GM18909 (cell line): ENCODE data around the gene FAAP100.

Source experiments
- ATAC-seq: cut with Tn5 transposase; IDR thresholded peaks from one replicate; pipeline ENCODE4 v1.9.1; 2021; ENCODE audit warnings: mild to moderate bottlenecking; ENCODE audit not compliant: unreplicated experiment, poor library complexity

Gene FAAP100

GRCh38 chr17:81492706-81493105 lies 59.4 kb downstream of the FAAP100 start:
- ATAC-seq = no peak

DNA sequence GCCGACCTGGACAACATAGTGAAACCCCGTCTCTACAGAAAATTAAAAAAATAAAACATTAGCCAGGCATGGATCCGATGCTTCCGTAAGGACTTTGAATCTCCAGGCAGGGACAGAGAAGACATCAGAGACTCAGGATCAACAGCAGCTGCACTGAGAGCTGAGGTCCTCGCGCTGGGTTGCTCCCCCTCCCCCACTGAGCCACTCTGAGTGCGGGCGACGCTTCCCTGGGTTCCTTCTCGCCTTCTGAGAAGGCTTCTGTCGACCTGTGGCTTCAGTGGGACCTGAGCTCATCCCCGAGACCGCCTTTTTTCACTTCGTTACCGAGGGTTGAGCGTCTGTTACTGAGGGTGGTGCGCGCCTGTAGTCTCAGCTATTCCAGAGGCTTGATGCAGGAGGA lies 60.0 kb downstream of the FAAP100 start:
- ATAC-seq = no peak

- no peak for ATAC-seq
Measured at GRCh38 chr17:81491761-81492160, 60.4 kb downstream of the FAAP100 start.

GRCh38 chr17:81491181-81491581 lies 61.0 kb downstream of the FAAP100 start:
- ATAC-seq = no peak

DNA sequence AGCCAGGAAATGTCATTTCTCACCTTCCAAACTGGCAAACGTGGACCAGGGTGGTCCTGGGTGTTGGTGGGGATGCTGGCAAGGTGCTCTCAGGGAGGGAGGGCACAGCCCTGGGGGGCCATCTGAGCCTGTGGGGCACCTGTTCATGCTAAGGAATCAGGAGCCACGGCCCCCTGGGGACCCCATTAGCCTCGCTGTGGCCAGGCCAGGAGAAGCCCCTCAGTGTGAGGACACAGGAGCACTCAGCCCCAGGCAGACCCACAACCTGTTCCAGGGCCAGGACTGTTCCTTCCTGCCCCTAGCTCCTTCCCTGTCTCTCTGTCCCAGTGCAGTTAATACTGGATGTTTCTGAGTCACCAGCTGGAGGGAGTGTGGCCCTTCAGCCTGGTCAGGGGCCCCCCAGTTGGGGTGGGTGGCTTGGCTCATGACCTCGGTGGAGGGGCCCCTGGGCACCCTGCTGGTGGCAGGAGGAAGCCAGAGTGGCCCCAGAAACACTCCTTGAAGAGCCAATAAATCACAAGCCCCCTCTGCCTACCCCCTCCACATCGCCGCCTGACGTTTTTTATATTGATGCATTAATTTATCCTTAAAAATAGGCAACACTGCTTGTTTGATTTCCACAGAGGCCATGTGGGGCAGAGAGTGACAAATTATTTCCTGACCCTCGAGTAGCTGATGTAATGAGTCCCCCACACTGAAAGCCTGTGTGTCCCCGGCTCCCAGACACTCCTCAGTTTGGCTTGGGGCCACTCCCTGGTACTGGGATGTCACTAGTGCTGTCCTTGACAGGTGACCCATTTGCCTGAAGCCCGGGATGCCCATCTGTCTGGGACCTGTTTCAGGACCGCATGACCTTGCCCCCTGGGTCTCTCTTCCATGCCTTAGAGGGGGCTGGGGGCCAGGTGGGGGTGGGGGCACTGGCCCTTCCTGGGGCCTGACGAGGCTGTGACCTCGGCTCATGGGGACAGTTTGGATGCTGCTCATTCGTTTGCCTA lies 61.9 kb downstream of the FAAP100 start:
- no peak for ATAC-seq
